C4-2B (cell line): Measurements from ENCODE around the gene PHPT1.

Source experiments
- H3K27ac ChIP-seq: fragments of 450-650 bp; 2 replicates; pipeline ENCODE4 v1.5.1; 2017
- ZFX ChIP-seq: fragments of 450-650 bp; IDR thresholded peaks from 2 replicates; pipeline ENCODE4 v1.6.1; 2017
- TF ChIP-seq, protein P1 (sequence below): fragments of 450-650 bp; conservative IDR thresholded peaks from 2 replicates; pipeline ENCODE4 v1.5.1; 2017; ENCODE audit warnings: mild to moderate bottlenecking

The PHPT1 gene

GRCh38 chr9:136890661-136891060 lies 41.5 kb downstream of the PHPT1 start:
- TF ChIP-seq ZFX, result no peak
- TF ChIP-seq, protein P1, sequence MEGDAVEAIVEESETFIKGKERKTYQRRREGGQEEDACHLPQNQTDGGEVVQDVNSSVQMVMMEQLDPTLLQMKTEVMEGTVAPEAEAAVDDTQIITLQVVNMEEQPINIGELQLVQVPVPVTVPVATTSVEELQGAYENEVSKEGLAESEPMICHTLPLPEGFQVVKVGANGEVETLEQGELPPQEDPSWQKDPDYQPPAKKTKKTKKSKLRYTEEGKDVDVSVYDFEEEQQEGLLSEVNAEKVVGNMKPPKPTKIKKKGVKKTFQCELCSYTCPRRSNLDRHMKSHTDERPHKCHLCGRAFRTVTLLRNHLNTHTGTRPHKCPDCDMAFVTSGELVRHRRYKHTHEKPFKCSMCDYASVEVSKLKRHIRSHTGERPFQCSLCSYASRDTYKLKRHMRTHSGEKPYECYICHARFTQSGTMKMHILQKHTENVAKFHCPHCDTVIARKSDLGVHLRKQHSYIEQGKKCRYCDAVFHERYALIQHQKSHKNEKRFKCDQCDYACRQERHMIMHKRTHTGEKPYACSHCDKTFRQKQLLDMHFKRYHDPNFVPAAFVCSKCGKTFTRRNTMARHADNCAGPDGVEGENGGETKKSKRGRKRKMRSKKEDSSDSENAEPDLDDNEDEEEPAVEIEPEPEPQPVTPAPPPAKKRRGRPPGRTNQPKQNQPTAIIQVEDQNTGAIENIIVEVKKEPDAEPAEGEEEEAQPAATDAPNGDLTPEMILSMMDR, result no peak
- H3K27ac ChIP-seq, result no peak overlapping the region

DNA sequence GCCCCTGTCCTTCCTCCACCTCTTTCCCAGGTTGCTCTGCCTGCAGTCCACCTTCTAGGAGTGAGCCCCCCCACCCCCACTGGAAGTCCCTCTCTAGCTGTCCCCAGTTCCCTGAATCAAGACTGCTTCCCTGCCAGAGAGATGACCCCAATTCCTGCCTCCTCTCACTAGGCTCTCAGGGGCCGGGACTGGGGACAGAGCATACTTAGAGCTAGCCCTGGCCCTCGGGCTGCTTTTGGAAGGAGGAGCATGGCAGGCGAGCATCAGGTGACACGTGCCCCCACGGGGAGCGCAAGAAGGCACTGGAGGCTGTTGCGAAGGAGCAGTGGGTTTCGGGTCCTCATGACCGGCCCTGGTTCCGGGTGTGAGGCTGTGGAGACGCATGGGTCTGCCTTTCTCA lies 46.8 kb downstream of the PHPT1 start:
- TF ChIP-seq ZFX, result no peak
- TF ChIP-seq, protein P1, result no peak

DNA sequence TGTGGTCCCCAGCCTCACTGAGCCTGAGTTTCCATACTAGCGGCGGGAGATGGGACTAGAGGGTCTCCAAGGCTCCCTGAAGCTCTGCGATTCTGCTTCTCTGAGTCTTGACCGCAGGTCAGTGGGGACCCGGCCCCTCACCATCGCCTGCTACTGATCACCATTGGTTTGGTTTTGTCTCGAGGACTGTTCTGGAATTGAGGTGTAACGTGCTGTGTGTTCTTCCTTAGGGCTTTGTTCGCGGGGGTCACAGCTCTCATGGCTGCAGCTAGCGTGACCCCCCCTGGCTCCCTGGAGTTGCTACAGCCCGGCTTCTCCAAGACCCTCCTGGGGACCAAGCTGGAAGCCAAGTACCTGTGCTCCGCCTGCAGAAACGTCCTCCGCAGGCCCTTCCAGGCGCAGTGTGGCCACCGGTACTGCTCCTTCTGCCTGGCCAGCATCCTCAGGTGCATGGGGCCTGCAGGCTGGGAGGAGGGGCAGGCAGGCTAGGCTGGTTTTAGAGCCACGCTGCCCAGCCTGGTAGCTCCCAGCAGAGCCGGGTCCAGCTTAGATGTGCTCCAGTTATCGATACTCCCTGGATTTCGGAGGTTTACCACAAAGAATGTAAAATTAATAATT lies 49.4 kb downstream of the PHPT1 start:
- H3K27ac ChIP-seq, result no peak overlapping the region
- TF ChIP-seq ZFX, result no peak
- TF ChIP-seq, protein P1, result no peak

More for the DNA sequence above, 46.8 kb downstream of the PHPT1 start:
- H3K27ac ChIP-seq, result no peak overlapping the region

DNA sequence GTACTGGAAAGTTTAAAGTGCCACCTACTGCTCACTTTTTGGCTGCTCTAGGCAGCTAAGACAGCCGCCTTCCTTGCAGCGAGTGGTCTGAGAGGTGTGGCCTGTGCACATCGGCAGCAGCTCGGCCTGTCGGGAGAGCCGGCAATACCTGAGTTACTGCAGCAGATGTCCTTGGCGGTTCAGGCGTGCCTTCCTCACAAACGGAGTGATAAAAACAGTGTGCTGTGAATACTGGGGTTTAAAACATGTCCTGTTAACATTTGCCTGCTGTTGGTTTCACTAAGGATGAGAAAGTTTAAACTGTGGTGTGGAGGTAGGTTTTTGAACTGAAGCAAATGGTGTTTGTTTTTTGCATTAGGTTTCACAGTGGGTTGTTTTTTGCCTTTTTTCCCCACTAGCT lies 50.0 kb downstream of the PHPT1 start:
- no peak overlapping the region for H3K27ac ChIP-seq
- TF ChIP-seq, protein P1, result no peak
- TF ChIP-seq ZFX, result no peak

DNA sequence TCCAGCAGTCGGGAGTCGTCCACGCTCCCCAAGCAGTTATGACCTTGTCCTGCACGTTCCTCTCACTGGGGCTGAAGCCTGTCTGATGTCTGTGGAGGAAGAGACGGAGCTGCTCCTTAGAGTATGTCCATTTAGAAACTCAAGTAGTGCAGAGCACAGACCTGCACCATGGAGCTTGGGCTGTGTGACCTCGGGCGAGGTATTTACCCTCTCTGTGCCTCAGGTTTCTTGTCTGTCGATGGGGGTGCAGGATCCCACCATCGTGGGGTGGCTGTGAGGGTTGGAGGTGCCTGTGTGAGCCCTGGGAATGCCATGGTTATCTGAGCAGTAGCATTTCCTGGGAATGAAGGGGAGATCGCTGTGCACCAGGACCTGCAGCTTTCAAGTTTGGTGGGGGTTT lies 51.3 kb downstream of the PHPT1 start:
- no peak overlapping the region for H3K27ac ChIP-seq
- TF ChIP-seq, protein P1, result no peak
- no peak for TF ChIP-seq ZFX
